Thoracic aorta (tissue), 2 donors: ENCODE measurements around the gene CIAO3. TPM values are rescaled to one million over a fixed set of nuclear protein-coding genes. Genes with fewer than 3 reads are reported as not detected.

Experiments used
- ATAC-seq: fragments of 150-250 bp; one replicate; pipeline ENCODE4 v1.8.0; 2017; ENCODE audit warnings: low read depth; ENCODE audit not compliant: insufficient number of reproducible peaks, low FRiP score
- DNase-seq: peaks from one replicate; pipeline ENCODE4 v3.0.0-alpha.2; 2020; ENCODE audit warnings: low spot score
- H3K27ac ChIP-seq, 2 donors: fragments of 200-600 bp; sonication (generic); 1 replicate in 1 of 2; 2 replicates in 1 of 2; pipeline ENCODE4 v1.5.1; 2016; ENCODE audit warnings: mild to moderate bottlenecking in 2 of 2, moderate library complexity in 2 of 2
- H3K27me3 ChIP-seq: fragments of 200-600 bp; sonication (generic); replicated peaks from 2 replicates; pipeline ENCODE4 v1.6.0; 2016; ENCODE audit warnings: mild to moderate bottlenecking; ENCODE audit not compliant: insufficient read depth
- H3K36me3 ChIP-seq: fragments of 200-600 bp; sonication (generic); one replicate; pipeline ENCODE4 v1.5.1; 2016
- H3K4me1 ChIP-seq, 2 donors: fragments of 200-600 bp; sonication (generic); 1 replicate in 1 of 2; 2 replicates in 1 of 2; pipeline versions ENCODE4 v1.5.1 to v1.6.0; 2016; ENCODE audit warnings: low read depth in 2 of 2, mild to moderate bottlenecking in 1 of 2; ENCODE audit not compliant: control insufficient read depth in 1 of 2
- H3K4me3 ChIP-seq: fragments of 200-600 bp; sonication (generic); 2 replicates; pipeline ENCODE4 v1.5.1; 2016; ENCODE audit warnings: mild to moderate bottlenecking
- H3K9me3 ChIP-seq: fragments of 200-600 bp; sonication (generic); 2 replicates; pipeline ENCODE4 v1.5.1; 2016
- total RNA-seq, 2 donors: library from RNA; depleted of rRNA; stranded (reverse); fragments of >200 nt; gene quantifications; one replicate each; pipeline versions ENCODE4 v1.1.0 to v1.2.3, GENCODE V29; 2016
- TF ChIP-seq, protein P1 (sequence below): fragments of 200-600 bp; sonication (generic); IDR thresholded peaks from one replicate; pipeline ENCODE4 v1.5.1; 2019; ENCODE audit warnings: antibody characterized with exemption

The CIAO3 gene
- total RNA-seq, 2 donors from 2014 or later, result 27.0 to 30.3 TPM

DNA sequence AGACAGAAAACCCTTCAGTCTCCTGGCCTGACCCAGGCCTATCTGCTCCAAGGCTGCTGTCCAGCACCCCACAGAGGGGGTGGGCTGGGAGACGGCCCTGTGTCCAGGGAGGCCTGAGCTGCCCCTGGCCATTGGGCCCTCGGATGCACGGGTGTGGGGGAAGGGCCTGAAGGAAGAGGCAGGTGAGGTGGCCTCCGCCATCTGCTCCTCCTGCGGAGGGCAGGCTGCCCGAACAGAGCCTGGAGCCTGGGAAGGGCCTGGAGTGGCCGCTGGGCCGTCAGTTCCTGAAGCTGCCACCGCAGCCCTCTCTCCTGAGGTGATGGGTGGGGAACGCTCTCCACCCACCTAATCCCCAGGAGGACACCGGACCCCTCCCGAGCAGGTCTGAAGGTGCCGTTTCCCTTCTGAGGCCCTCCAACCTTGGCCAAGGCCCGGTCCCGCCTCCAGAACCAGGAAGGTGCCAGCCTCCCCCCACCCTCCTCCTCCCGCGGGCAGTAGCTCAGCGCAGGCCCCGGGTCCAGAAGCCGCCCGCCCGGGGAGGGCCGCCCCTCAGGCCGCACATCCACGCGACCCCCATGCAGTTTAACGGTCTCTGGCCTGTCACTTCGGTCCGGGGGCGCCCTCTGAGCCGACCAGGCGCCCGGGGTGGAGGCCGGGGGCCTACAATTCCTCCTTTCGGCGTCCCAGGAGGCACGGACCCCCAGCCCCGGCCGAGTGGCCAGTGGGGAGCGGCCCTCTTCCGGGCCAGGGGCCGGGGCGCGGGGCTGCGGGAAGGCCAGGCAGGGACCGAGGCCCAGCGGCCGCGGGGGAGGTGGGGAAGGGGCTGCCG, 36.0 kb downstream of the CIAO3 start:
- H3K4me1 ChIP-seq, result peaks cover 1 to 4% of the 10 kb centered on the region in 2 donors
- DNase-seq, result no peak
- H3K4me3 ChIP-seq, result no peak overlapping the region
- H3K27me3 ChIP-seq, result peaks cover 30% of the 10 kb centered on the region
- no peaks in the 10 kb centered on the region for H3K36me3 ChIP-seq
- H3K9me3 ChIP-seq, result no peaks in the 10 kb centered on the region
- TF ChIP-seq, protein P1, sequence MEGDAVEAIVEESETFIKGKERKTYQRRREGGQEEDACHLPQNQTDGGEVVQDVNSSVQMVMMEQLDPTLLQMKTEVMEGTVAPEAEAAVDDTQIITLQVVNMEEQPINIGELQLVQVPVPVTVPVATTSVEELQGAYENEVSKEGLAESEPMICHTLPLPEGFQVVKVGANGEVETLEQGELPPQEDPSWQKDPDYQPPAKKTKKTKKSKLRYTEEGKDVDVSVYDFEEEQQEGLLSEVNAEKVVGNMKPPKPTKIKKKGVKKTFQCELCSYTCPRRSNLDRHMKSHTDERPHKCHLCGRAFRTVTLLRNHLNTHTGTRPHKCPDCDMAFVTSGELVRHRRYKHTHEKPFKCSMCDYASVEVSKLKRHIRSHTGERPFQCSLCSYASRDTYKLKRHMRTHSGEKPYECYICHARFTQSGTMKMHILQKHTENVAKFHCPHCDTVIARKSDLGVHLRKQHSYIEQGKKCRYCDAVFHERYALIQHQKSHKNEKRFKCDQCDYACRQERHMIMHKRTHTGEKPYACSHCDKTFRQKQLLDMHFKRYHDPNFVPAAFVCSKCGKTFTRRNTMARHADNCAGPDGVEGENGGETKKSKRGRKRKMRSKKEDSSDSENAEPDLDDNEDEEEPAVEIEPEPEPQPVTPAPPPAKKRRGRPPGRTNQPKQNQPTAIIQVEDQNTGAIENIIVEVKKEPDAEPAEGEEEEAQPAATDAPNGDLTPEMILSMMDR, result no peak
- ATAC-seq, result no peak
- H3K27ac ChIP-seq, result no peak overlapping the region

DNA sequence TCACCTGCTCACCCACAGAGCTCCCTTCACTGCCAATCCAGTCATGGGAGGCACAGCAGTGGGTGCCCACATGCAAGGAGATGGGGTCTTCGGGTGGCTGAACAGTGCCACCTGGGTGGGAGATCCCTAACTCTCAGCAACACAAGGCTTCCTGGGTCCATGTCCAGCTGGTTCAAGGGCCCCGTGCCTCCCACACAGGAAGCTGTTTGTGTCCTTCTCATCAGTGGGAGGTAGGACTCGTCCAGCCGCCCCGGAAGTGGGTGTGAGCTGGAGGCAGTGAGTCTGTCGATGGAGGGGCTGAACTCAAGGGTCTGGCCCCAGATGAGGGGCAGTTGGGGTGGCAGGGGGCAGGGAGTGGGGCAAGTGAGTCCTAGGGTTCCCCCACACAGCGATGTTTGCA, 36.8 kb downstream of the CIAO3 start:
- TF ChIP-seq, protein P1, result no peak
- Histone ChIP-seq H3K9me3 (no peaks in the 10 kb centered on the region), H3K4me1 (no peaks in the 10 kb centered on the region), H3K4me3 (no peak overlapping the region), H3K27ac (no peak overlapping the region), H3K27me3 (peaks cover 30% of the 10 kb centered on the region), H3K36me3 (no peaks in the 10 kb centered on the region)
- ATAC-seq (no peak), DNase-seq (no peak)

DNA sequence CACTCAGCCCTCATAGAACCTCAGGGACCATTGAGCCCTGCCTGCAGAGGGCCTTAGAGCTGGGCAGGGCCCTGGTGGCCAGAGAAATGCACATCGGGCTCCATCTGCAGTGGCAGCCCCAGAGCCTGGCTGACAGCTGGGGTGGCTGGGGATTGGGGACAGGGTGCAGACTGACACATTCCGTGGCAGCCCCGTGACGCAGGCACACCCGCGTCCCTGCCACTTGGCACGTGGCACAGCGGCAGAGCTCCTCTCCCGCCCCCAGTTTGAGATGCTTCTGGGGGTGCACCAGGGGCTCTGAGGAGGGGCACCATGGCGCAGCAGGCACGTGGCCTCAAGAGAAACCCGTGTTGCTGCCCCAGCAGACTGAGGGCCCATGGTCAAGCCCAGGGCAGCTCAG, 37.4 kb downstream of the CIAO3 start:
- Histone ChIP-seq H3K9me3 (no peaks in the 10 kb centered on the region), H3K27me3 (peaks cover 28% of the 10 kb centered on the region)

DNA sequence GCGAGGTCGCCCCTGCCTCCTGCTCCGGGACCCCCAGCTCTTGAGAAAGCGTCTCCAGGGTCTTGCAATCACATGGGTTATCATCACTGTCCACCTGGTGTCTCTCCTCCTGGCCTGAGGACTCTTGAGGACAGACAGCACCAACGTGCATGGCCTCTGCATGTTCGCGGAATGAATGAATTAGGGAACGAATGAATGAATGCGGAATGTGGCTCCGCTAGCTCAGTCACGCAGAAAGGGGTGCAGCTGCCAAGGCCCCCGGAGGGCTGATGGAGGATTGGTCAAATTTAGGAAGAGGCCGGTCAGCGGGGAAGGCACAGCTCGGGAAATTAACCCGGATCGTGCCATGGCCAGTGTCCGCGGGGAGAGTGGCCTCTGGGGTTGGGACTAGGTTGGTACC, 38.5 kb downstream of the CIAO3 start:
- Histone ChIP-seq H3K4me3 (no peak overlapping the region), H3K27ac (no peak overlapping the region), H3K27me3 (peaks cover 23% of the 10 kb centered on the region), H3K36me3 (no peaks in the 10 kb centered on the region), H3K9me3 (no peaks in the 10 kb centered on the region), H3K4me1 (no peaks in the 10 kb centered on the region)
- DNase-seq (no peak), ATAC-seq (no peak)
- TF ChIP-seq, protein P1, result no peak

More for the DNA sequence above, 37.4 kb downstream of the CIAO3 start:
- TF ChIP-seq, protein P1, result no peak
- Histone ChIP-seq H3K4me1 (no peaks in the 10 kb centered on the region), H3K27ac (no peak overlapping the region), H3K36me3 (no peaks in the 10 kb centered on the region), H3K4me3 (no peak overlapping the region)
- no peak for ATAC-seq
- no peak for DNase-seq

DNA sequence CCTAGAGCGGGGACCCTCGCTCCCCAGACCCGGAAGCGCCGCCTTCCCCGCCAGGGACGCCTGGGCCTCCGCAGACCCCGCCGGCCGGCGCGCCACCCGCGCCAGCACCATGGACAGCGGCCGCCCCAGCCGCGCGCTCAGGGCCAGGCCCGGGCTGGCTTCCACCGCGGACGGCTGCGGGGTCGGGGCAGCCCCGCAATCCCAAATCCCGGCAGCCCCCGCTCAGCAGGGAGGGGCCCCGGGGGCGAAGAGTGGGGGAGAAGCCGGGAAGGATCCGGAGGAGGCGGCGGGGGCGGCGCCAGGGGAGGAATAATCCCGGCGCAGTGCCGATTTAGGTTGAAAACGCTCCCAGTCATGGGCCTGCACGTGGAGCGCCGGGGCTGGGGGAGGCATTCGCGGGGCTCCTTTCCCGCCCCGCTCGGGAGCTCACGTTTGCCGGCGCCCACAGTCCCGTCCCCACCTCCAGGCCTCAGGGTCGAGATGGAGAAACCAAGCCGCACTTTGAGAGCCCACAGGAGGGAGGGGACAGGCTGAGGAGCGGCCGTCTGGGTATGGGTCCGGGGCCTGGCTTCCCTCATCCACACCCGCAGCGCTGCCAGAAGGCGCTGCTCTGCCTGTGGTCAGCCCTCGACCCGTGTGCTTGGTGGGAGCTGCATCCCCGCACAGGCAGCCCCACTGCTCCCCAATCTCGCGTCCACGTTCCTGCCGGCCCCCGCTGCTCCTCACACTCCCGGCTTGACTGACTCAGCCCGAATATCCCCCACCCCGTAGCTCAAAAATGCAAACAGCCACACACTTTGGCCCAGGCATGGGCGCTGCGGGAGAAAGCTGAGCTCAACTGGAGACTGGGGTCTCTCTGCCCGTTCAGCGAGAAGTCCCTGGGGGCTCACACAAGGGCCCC, 39.9 kb downstream of the CIAO3 start:
- Histone ChIP-seq H3K4me1 (no peaks in the 10 kb centered on the region), H3K4me3 (no peak overlapping the region), H3K36me3 (no peaks in the 10 kb centered on the region), H3K27ac (no peak overlapping the region), H3K27me3 (peaks cover 19% of the 10 kb centered on the region), H3K9me3 (no peaks in the 10 kb centered on the region)
- DNase-seq (no peak), ATAC-seq (no peak)
- TF ChIP-seq, protein P1, result no peak
